WTC11 (cell line): Measurements from ENCODE around the gene KRTAP10-2. TPM values are rescaled to one million over a fixed set of nuclear protein-coding genes. Genes with fewer than 3 reads are reported as not detected.
A peak's percentile ranks its signal among the peaks of the same experiment; 100 is the strongest.

Source experiments
- ATAC-seq: fragments of 200-7000 bp; cut with Tn5 transposase; 2 replicates; pipeline ENCODE4 v1.10.0; 2021; ENCODE audit warnings: mild to moderate bottlenecking, moderate library complexity
- CTCF ChIA-PET: fragments of 300-600 bp; sonication (Branson Sonifier 250); formaldehyde crosslinking; loops from one replicate; lab custom pipeline; 2021; ENCODE audit warnings: antibody characterized with exemption; lab: Charles Lee
- POLR2A ChIA-PET: fragments of 350-600 bp; sonication (Branson Sonifier 250); formaldehyde crosslinking; loops from one replicate; lab custom pipeline; 2021; ENCODE audit warnings: antibody characterized with exemption; lab: Charles Lee
- DNase-seq: peaks from one replicate; pipeline ENCODE4 v3.0.0; 2021; ENCODE audit warnings: low spot score
- H3K27ac Mint-ChIP-seq: 2 replicates; pipeline ENCODE4 v1.8.0; 2021; ENCODE audit warnings: mixed read lengths
- H3K27me3 Mint-ChIP-seq: 2 replicates; pipeline ENCODE4 v1.8.0; 2021; ENCODE audit warnings: low read depth, mild to moderate bottlenecking, moderate library complexity, mixed read lengths
- H3K36me3 Mint-ChIP-seq: 2 replicates; pipeline ENCODE4 v1.8.0; 2021; ENCODE audit warnings: mixed read lengths
- H3K4me1 Mint-ChIP-seq: 2 replicates; pipeline ENCODE4 v1.8.0; 2022; ENCODE audit warnings: mixed read lengths
- H3K4me3 Mint-ChIP-seq: 2 replicates; pipeline ENCODE4 v1.8.0; 2021; ENCODE audit warnings: mild to moderate bottlenecking, moderate library complexity, mixed read lengths
- H3K9me3 Mint-ChIP-seq: 2 replicates; pipeline ENCODE4 v1.8.0; 2021; ENCODE audit warnings: mixed read lengths
- AFF4 ChIP-seq: sonication (generic); formaldehyde crosslinking; IDR thresholded peaks from 2 replicates; pipeline ENCODE4 v1.8.1; 2023; ENCODE audit warnings: mild to moderate bottlenecking, missing genetic modification reagents, borderline replicate concordance
- ERG ChIP-seq: fragments of 250-450 bp; sonication (Bioruptor Pico); IDR thresholded peaks from 2 replicates; pipeline ENCODE4 v1.8.0; 2021; ENCODE audit warnings: mild to moderate bottlenecking
- FOXP4 ChIP-seq: sonication (generic); formaldehyde crosslinking; IDR thresholded peaks from 2 replicates; pipeline ENCODE4 v1.8.0; 2022; ENCODE audit warnings: mild to moderate bottlenecking, missing genetic modification reagents
- MAX ChIP-seq: sonication (generic); formaldehyde crosslinking; IDR thresholded peaks from 2 replicates; pipeline ENCODE4 v1.8.0; 2022; ENCODE audit warnings: mild to moderate bottlenecking, missing genetic modification reagents
- MXD4 ChIP-seq: fragments of 250-450 bp; sonication (Bioruptor Pico); IDR thresholded peaks from 2 replicates; pipeline ENCODE4 v1.8.0; 2021; ENCODE audit warnings: mild to moderate bottlenecking, moderate library complexity, borderline replicate concordance
- NFYB ChIP-seq: sonication (generic); formaldehyde crosslinking; conservative IDR thresholded peaks from 2 replicates; pipeline ENCODE4 v1.8.0; 2022; ENCODE audit warnings: low read depth, missing genetic modification reagents
- NR2C2 ChIP-seq: sonication (generic); formaldehyde crosslinking; IDR thresholded peaks from 2 replicates; pipeline ENCODE4 v1.8.0; 2022; ENCODE audit warnings: mild to moderate bottlenecking, missing genetic modification reagents
- RORB ChIP-seq: fragments of 250-450 bp; sonication (Bioruptor Pico); IDR thresholded peaks from 2 replicates; pipeline ENCODE4 v1.9.0; 2021; ENCODE audit warnings: mild to moderate bottlenecking
- SP1 ChIP-seq: sonication (generic); formaldehyde crosslinking; conservative IDR thresholded peaks from 2 replicates; pipeline ENCODE4 v1.8.1; 2022; ENCODE audit warnings: missing genetic modification reagents
- ZNF138 ChIP-seq: sonication (generic); formaldehyde crosslinking; conservative IDR thresholded peaks from 2 replicates; pipeline ENCODE4 v1.8.1; 2022; ENCODE audit warnings: mild to moderate bottlenecking, moderate library complexity, missing genetic modification reagents
- ZNF317 ChIP-seq: sonication (generic); formaldehyde crosslinking; IDR thresholded peaks from 2 replicates; pipeline ENCODE4 v1.8.1; 2023; ENCODE audit warnings: low read depth, mild to moderate bottlenecking, moderate library complexity, missing genetic modification reagents, borderline replicate concordance
- total RNA-seq: library from RNA; stranded (reverse); gene quantifications from 3 replicates; pipeline ENCODE4 v1.2.3, GENCODE V29; 2021
- TF ChIP-seq, protein P1 (sequence below): sonication (generic); formaldehyde crosslinking; IDR thresholded peaks from 2 replicates; pipeline ENCODE4 v1.8.0; 2023; ENCODE audit warnings: missing genetic modification reagents, mild to moderate bottlenecking, borderline replicate concordance
- TF ChIP-seq, protein P2 (sequence below): sonication (generic); formaldehyde crosslinking; IDR thresholded peaks from 2 replicates; pipeline ENCODE4 v1.8.1; 2023; ENCODE audit warnings: mild to moderate bottlenecking, missing genetic modification reagents
- TF ChIP-seq, protein P3 (sequence below): sonication (generic); formaldehyde crosslinking; IDR thresholded peaks from 2 replicates; pipeline ENCODE4 v1.8.1; 2022; ENCODE audit warnings: mild to moderate bottlenecking, missing genetic modification reagents, moderate library complexity, borderline replicate concordance
- TF ChIP-seq, protein P4 (sequence below): sonication (generic); formaldehyde crosslinking; IDR thresholded peaks from 2 replicates; pipeline ENCODE4 v1.8.0; 2022; ENCODE audit warnings: mild to moderate bottlenecking, missing genetic modification reagents

The KRTAP10-2 gene
- total RNA-seq, 1 experiment from 2014 or later: not detected

GRCh38 chr21:44530903-44531605 is 20.3 kb downstream of the KRTAP10-2 start:
- DNase-seq (peak; percentile 6), ATAC-seq (no peak)
- Mint-ChIP-seq H3K36me3 (0 out of 2 replicates have a peak, but pooled peaks cover 2% of the 10 kb centered on the region), H3K27me3 (no peaks in the 10 kb centered on the region), H3K4me1 (peaks cover 2% of the 10 kb centered on the region; the same call in 1 of the 2 replicates), H3K27ac (no peak overlapping the region), H3K9me3 (peaks cover 7% of the 10 kb centered on the region), H3K4me3 (no peak overlapping the region)
- CTCF ChIA-PET: interaction anchor here (1.5 to 3.3 kb wide), 2 partner anchors 21 to 88 kb away, joined by 4 to 13 read pairs; no protein-coding TSS in a partner anchor
- TF ChIP-seq MAX (CRISPR knock-in tag) (no peak), NR2C2 (CRISPR knock-in tag) (no peak), ZNF317 (CRISPR knock-in tag) (no peak), NFYB (CRISPR knock-in tag) (no peak), RORB (CRISPR knock-in tag) (no peak), FOXP4 (CRISPR knock-in tag) (no peak), ERG (CRISPR knock-in tag) (no peak), SP1 (no peak), ZNF138 (CRISPR knock-in tag) (no peak), MXD4 (CRISPR knock-in tag) (no peak), AFF4 (CRISPR knock-in tag) (no peak)
- TF ChIP-seq, protein P1, sequence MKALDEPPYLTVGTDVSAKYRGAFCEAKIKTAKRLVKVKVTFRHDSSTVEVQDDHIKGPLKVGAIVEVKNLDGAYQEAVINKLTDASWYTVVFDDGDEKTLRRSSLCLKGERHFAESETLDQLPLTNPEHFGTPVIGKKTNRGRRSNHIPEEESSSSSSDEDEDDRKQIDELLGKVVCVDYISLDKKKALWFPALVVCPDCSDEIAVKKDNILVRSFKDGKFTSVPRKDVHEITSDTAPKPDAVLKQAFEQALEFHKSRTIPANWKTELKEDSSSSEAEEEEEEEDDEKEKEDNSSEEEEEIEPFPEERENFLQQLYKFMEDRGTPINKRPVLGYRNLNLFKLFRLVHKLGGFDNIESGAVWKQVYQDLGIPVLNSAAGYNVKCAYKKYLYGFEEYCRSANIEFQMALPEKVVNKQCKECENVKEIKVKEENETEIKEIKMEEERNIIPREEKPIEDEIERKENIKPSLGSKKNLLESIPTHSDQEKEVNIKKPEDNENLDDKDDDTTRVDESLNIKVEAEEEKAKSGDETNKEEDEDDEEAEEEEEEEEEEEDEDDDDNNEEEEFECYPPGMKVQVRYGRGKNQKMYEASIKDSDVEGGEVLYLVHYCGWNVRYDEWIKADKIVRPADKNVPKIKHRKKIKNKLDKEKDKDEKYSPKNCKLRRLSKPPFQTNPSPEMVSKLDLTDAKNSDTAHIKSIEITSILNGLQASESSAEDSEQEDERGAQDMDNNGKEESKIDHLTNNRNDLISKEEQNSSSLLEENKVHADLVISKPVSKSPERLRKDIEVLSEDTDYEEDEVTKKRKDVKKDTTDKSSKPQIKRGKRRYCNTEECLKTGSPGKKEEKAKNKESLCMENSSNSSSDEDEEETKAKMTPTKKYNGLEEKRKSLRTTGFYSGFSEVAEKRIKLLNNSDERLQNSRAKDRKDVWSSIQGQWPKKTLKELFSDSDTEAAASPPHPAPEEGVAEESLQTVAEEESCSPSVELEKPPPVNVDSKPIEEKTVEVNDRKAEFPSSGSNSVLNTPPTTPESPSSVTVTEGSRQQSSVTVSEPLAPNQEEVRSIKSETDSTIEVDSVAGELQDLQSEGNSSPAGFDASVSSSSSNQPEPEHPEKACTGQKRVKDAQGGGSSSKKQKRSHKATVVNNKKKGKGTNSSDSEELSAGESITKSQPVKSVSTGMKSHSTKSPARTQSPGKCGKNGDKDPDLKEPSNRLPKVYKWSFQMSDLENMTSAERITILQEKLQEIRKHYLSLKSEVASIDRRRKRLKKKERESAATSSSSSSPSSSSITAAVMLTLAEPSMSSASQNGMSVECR (CRISPR knock-in tag): no peak
- TF ChIP-seq, protein P2, sequence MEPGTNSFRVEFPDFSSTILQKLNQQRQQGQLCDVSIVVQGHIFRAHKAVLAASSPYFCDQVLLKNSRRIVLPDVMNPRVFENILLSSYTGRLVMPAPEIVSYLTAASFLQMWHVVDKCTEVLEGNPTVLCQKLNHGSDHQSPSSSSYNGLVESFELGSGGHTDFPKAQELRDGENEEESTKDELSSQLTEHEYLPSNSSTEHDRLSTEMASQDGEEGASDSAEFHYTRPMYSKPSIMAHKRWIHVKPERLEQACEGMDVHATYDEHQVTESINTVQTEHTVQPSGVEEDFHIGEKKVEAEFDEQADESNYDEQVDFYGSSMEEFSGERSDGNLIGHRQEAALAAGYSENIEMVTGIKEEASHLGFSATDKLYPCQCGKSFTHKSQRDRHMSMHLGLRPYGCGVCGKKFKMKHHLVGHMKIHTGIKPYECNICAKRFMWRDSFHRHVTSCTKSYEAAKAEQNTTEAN (CRISPR knock-in tag): no peak
- TF ChIP-seq, protein P3, sequence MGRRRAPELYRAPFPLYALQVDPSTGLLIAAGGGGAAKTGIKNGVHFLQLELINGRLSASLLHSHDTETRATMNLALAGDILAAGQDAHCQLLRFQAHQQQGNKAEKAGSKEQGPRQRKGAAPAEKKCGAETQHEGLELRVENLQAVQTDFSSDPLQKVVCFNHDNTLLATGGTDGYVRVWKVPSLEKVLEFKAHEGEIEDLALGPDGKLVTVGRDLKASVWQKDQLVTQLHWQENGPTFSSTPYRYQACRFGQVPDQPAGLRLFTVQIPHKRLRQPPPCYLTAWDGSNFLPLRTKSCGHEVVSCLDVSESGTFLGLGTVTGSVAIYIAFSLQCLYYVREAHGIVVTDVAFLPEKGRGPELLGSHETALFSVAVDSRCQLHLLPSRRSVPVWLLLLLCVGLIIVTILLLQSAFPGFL (CRISPR knock-in tag): no peak
- TF ChIP-seq, protein P4, sequence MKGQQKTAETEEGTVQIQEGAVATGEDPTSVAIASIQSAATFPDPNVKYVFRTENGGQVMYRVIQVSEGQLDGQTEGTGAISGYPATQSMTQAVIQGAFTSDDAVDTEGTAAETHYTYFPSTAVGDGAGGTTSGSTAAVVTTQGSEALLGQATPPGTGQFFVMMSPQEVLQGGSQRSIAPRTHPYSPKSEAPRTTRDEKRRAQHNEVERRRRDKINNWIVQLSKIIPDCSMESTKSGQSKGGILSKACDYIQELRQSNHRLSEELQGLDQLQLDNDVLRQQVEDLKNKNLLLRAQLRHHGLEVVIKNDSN: no peak
- POLR2A ChIA-PET: interaction anchor here (1.1 kb wide), 1 partner anchor 10 kb away, joined by 3 read pairs; no protein-coding TSS in a partner anchor
